Liver (tissue), 9 donors: Measurements from ENCODE around the gene C3. TPM values are rescaled to one million over a fixed set of nuclear protein-coding genes. Genes with fewer than 3 reads are reported as not detected.

Experiments used
- DNase-seq: peaks from one replicate; pipeline ENCODE4 v3.0.0-alpha.2; 2017; ENCODE audit warnings: low spot score
- H3K27ac ChIP-seq, 2 donors: one replicate each; pipeline ENCODE4 v1.7.0; 2013; ENCODE audit warnings: inconsistent platforms in 2 of 2, low read length in 2 of 2, control low read depth in 1 of 2, low read depth in 1 of 2, mild to moderate bottlenecking in 1 of 2
- H3K27me3 ChIP-seq, 4 donors: one replicate each; pipeline versions ENCODE4 v1.6.1 to v1.7.0; 2013; ENCODE audit warnings: low read length in 3 of 4, inconsistent platforms in 1 of 4, mild to moderate bottlenecking in 1 of 4, moderate library complexity in 1 of 4; ENCODE audit not compliant: control insufficient read depth in 4 of 4, insufficient read depth in 4 of 4
- H3K36me3 ChIP-seq, 4 donors: one replicate each; pipeline versions ENCODE4 v1.6.1 to v1.7.0; 2013; ENCODE audit warnings: low read length in 3 of 4, mild to moderate bottlenecking in 3 of 4, low read depth in 1 of 4, moderate library complexity in 1 of 4; ENCODE audit not compliant: control insufficient read depth in 4 of 4, insufficient read depth in 3 of 4
- H3K4me1 ChIP-seq, 4 donors: one replicate each; pipeline versions ENCODE4 v1.6.1 to v1.7.0; 2013; ENCODE audit warnings: low read length in 3 of 4, mild to moderate bottlenecking in 3 of 4, moderate library complexity in 1 of 4; ENCODE audit not compliant: control insufficient read depth in 4 of 4, insufficient read depth in 4 of 4
- H3K4me3 ChIP-seq, 3 donors: one replicate each; pipeline versions ENCODE4 v1.6.1 to v1.7.0; 2013; ENCODE audit warnings: low read length in 3 of 3, control low read depth in 1 of 3, low read depth in 1 of 3, mild to moderate bottlenecking in 1 of 3
- H3K9ac ChIP-seq, 2 donors: one replicate each; pipeline ENCODE4 v1.7.0; 2013; ENCODE audit warnings: low read length in 2 of 2, mild to moderate bottlenecking in 2 of 2, moderate library complexity in 2 of 2, control low read depth in 1 of 2, low read depth in 1 of 2
- H3K9me3 ChIP-seq, 4 donors: one replicate each; pipeline versions ENCODE4 v1.6.1 to v1.7.0; 2013; ENCODE audit warnings: low read length in 3 of 4; ENCODE audit not compliant: control insufficient read depth in 4 of 4
- CTCF ChIP-seq: fragments of 150-350 bp; IDR thresholded peaks from 2 replicates; pipeline ENCODE4 v1.5.1; 2017; ENCODE audit warnings: improper control_type of control experiment, low read depth, low read length; ENCODE audit not compliant: missing input control
- EGR1 ChIP-seq, 2 donors: IDR thresholded peaks; 2 replicates each; pipeline ENCODE4 v1.6.1; 2016 to 2018; ENCODE audit warnings: antibody characterized with exemption in 2 of 2, low read depth in 2 of 2
- FOXA1 ChIP-seq: IDR thresholded peaks from 2 replicates; pipeline ENCODE4 v1.6.1; 2016; ENCODE audit warnings: antibody characterized with exemption
- FOXA2 ChIP-seq: IDR thresholded peaks from 2 replicates; pipeline ENCODE4 v1.6.1; 2016; ENCODE audit warnings: antibody characterized with exemption
- GABPA ChIP-seq, 2 donors: IDR thresholded peaks in 1 of 2; conservative IDR thresholded peaks in 1 of 2; 2 replicates each; pipeline ENCODE4 v1.6.1; 2016; ENCODE audit warnings: antibody characterized with exemption in 2 of 2, mild to moderate bottlenecking in 1 of 2, moderate library complexity in 1 of 2
- HNF4A ChIP-seq, 2 donors: conservative IDR thresholded peaks; 2 replicates each; pipeline ENCODE4 v1.6.1; 2016; ENCODE audit warnings: antibody characterized with exemption in 2 of 2, mild to moderate bottlenecking in 2 of 2
- HNF4G ChIP-seq: IDR thresholded peaks from 2 replicates; pipeline ENCODE4 v1.6.1; 2016; ENCODE audit warnings: antibody characterized with exemption
- JUND ChIP-seq, 2 donors: IDR thresholded peaks; 2 replicates each; pipeline ENCODE4 v1.6.1; 2016; ENCODE audit warnings: antibody characterized with exemption in 2 of 2
- NR2F2 ChIP-seq: IDR thresholded peaks from 2 replicates; pipeline ENCODE4 v1.6.1; 2016; ENCODE audit warnings: antibody characterized with exemption
- RAD21 ChIP-seq, 2 donors: IDR thresholded peaks; 2 replicates each; pipeline ENCODE4 v1.6.1; 2016; ENCODE audit warnings: antibody characterized with exemption in 2 of 2, mild to moderate bottlenecking in 2 of 2
- REST ChIP-seq: IDR thresholded peaks from 2 replicates; pipeline ENCODE4 v1.6.1; 2016; ENCODE audit warnings: antibody characterized with exemption, mild to moderate bottlenecking
- SP1 ChIP-seq: IDR thresholded peaks from 2 replicates; pipeline ENCODE4 v1.6.1; 2018; ENCODE audit warnings: antibody characterized with exemption, mild to moderate bottlenecking
- TAF1 ChIP-seq: conservative IDR thresholded peaks from 2 replicates; pipeline ENCODE4 v1.6.1; 2016; ENCODE audit warnings: antibody characterized with exemption, mild to moderate bottlenecking
- YY1 ChIP-seq: IDR thresholded peaks from 2 replicates; pipeline ENCODE4 v1.6.1; 2016; ENCODE audit warnings: antibody characterized with exemption, mild to moderate bottlenecking
- ZBTB33 ChIP-seq: IDR thresholded peaks from 2 replicates; pipeline ENCODE4 v1.6.1; 2016; ENCODE audit warnings: antibody characterized with exemption
- WGBS: extraction: QIAGEN DNeasy Blood & Tissue Kit; methylation state at CpG from one replicate; pipeline ENCODE4 v1.1.7; 2013; 5-methylcytosine and 5-hydroxymethylcytosine counted together
- polyA plus RNA-seq, 2 donors: library from polyadenylated mRNA; stranded (reverse) in 1 of 2; unstranded in 1 of 2; fragments of 200-250 nt in 1 of 2; fragments of >200 nt in 1 of 2; fragmentation: Nextera tagmentation in 1 of 2; extraction: Ambion mirVana in 1 of 2; gene quantifications; one replicate each; pipeline versions ENCODE4 v1.2.1 to v1.2.3, GENCODE V29; 2013 to 2015
- total RNA-seq, 2 donors: library from RNA; depleted of rRNA; stranded (reverse); fragments of >200 nt; gene quantifications; one replicate each; pipeline ENCODE4 v1.2.3, GENCODE V29; 2014
- TF ChIP-seq, protein P1 (sequence below): IDR thresholded peaks from 2 replicates; pipeline ENCODE4 v1.6.1; 2016; ENCODE audit warnings: antibody characterized with exemption
- TF ChIP-seq, protein P2 (sequence below): IDR thresholded peaks from 2 replicates; pipeline ENCODE4 v1.6.1; 2016; ENCODE audit warnings: antibody characterized with exemption
- donor health status: healthy.
- donor health status: healthy.
- donor health status: healthy.
- donor health status: healthy.
- donor health status: healthy.

Gene C3
- total and polyA plus RNA-seq, 4 donors = 4,543 to 9,349 (median 8,015) TPM

DNA sequence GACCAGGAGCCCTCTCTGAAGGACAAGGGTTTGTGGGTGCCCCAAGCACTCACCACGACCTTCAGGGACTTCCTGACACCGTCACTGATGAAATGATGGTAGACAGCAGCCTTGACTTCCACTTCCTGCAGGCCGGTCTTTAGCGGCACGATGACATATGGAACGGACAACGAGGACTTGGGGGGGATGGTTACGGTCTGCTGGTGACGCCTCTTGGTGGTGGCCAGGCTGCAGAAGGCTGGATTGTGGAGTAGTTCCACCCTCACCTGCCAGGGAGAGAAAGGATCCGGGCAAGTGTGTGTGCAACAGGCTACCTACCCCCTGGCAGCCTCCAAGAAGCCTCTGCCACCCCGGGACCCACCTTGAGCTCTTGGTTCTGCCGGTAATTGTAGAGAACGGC, 23.2 kb downstream of the C3 start:
- no peak for DNase-seq
- Histone ChIP-seq H3K27ac (no peak overlapping the region), H3K4me1 (peaks cover 0 to 23% (median 5%) of the 10 kb centered on the region in 4 donors), H3K9ac (no peak overlapping the region), H3K36me3 (peaks cover 27 to 59% (median 50%) of the 10 kb centered on the region in 4 donors), H3K9me3 (no peaks in the 10 kb centered on the region), H3K27me3 (no peaks in the 10 kb centered on the region), H3K4me3 (no peak overlapping the region)
- WGBS = 71% methylated on average over 13 of the region's 13 CpGs
- no peak for TF ChIP-seq FOXA2
- TF ChIP-seq RAD21 (IDR thresholded peaks at IDR 0.05) = no peak
- TF ChIP-seq, protein P1, sequence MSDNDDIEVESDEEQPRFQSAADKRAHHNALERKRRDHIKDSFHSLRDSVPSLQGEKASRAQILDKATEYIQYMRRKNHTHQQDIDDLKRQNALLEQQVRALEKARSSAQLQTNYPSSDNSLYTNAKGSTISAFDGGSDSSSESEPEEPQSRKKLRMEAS = no peak
- TF ChIP-seq TAF1 = no peak
- TF ChIP-seq, protein P2, sequence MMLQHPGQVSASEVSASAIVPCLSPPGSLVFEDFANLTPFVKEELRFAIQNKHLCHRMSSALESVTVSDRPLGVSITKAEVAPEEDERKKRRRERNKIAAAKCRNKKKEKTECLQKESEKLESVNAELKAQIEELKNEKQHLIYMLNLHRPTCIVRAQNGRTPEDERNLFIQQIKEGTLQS = no peak
- no peak for TF ChIP-seq HNF4G
- TF ChIP-seq SP1 = no peak
- TF ChIP-seq GABPA (IDR thresholded peaks at IDR 0.05 in 1 of 2, conservative IDR thresholded peaks at IDR 0.05 in 1 of 2) = no peak
- no peak for TF ChIP-seq NR2F2
- no peak for TF ChIP-seq CTCF
- TF ChIP-seq FOXA1 = no peak

DNA sequence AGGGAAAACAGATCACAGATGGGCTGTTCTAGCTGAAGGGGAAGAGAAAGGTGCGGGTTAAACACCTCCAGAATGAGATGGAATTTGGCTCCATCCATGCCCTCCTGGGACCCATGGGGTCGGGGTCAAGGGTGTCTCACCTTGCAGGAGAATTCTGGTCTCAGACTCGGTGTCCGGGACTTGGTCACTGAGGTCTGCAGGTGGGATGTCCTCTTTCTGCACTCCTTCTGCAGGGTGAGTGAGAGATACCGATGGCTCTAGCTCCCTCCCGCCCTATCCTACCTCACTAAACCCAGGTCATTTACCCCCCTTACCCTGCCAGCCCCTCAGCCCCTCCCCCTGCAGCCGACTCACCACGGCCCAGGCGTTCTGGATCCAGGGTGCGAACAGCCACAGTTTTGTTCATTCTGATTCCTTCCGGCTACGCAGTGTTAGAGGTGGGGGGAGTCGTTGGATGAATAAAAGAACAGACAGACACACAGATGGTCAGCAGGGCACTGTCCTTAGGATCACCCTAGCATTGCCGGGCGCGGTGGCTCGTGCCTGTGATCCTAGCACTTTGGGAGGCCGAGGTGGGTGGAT, 24.1 kb downstream of the C3 start:
- Histone ChIP-seq H3K27me3 (no peaks in the 10 kb centered on the region), H3K36me3 (peaks cover 28 to 60% (median 50%) of the 10 kb centered on the region in 4 donors), H3K4me3 (no peak overlapping the region), H3K4me1 (peaks cover 0 to 23% (median 5%) of the 10 kb centered on the region in 4 donors), H3K9ac (no peak overlapping the region), H3K27ac (no peak overlapping the region), H3K9me3 (no peaks in the 10 kb centered on the region)
- TF ChIP-seq HNF4A (conservative IDR thresholded peaks at IDR 0.05) (peak; percentile 14 to 19), FOXA2 (no peak)
- no peak for DNase-seq
- 66% methylated on average over 18 of the region's 18 CpGs for WGBS

DNA sequence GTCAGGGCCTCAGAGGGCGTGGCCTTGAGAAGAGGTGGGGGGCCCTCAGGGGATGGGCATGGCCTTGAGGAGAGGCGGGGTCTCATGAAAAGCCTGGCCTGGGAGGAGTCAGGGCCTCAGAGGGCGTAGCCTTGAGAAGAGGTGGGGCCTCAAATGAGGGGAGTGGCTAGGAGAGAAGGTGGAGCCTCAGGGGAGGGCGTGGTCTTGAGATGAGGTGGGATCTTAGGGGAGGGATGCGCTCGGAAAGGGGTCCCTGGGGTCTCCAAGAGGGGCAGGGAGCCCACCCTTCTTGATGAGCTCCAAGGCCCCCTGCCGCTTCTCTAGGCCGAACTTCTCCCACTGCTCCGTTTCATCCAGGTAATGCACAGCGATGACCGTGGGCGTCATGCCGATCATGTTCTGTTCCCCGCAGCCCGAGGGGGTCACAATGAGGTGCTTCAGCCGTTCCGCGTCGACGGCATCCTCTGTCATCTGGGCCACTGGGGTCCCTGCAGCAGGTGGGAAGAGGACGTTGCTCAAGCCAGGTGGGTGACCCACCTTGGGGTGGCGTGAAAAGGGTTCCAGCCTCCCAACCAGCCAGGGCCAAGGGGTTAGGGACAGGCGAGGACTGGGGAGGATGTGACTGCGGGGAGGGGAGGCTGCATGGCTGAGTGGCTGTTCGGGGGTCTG, 26.2 kb downstream of the C3 start:
- Histone ChIP-seq H3K27ac (no peak overlapping the region), H3K4me3 (no peak overlapping the region), H3K9me3 (no peaks in the 10 kb centered on the region), H3K4me1 (peaks cover 0 to 27% (median 5%) of the 10 kb centered on the region in 4 donors), H3K36me3 (peaks cover 31 to 73% (median 64%) of the 10 kb centered on the region in 4 donors), H3K27me3 (no peaks in the 10 kb centered on the region), H3K9ac (no peak overlapping the region)
- no peak for DNase-seq
- WGBS = 82% methylated on average over 25 of the region's 25 CpGs
- no peak for TF ChIP-seq NR2F2
- TF ChIP-seq HNF4A (conservative IDR thresholded peaks at IDR 0.05) = no peak
- no peak for TF ChIP-seq TAF1
- no peak for TF ChIP-seq JUND (IDR thresholded peaks at IDR 0.05)
- no peak for TF ChIP-seq EGR1 (IDR thresholded peaks at IDR 0.05; ENCODE audit: low read depth in 2 of 2)
- no peak for TF ChIP-seq RAD21 (IDR thresholded peaks at IDR 0.05)
- no peak for TF ChIP-seq YY1
- no peak for TF ChIP-seq SP1
- TF ChIP-seq REST = no peak
- TF ChIP-seq FOXA2 = no peak
- no peak for TF ChIP-seq ZBTB33
- TF ChIP-seq, protein P1 = no peak
